Lung (tissue), 12 donors: Measurements from ENCODE around the gene DPY19L3. TPM values are rescaled to one million over a fixed set of nuclear protein-coding genes. Genes with fewer than 3 reads are reported as not detected.

Experiments used
- ATAC-seq: fragments of 200-7000 bp; cut with Tn5 transposase; one replicate; pipeline ENCODE4 v1.9.1; 2020; ENCODE audit warnings: moderate number of reproducible peaks; ENCODE audit not compliant: insufficient read depth, low FRiP score
- DNase-seq, 3 donors: peaks; one replicate each; pipeline ENCODE4 v3.0.0-alpha.2; 2013 to 2017
- H3K27ac ChIP-seq, 2 donors: one replicate each; pipeline ENCODE4 v1.5.1; 2013; ENCODE audit warnings: mild to moderate bottlenecking in 2 of 2, moderate library complexity in 2 of 2, control low read depth in 1 of 2, inconsistent platforms in 1 of 2, low read depth in 1 of 2, low read length in 1 of 2
- H3K27me3 ChIP-seq, 3 donors: one replicate each; pipeline ENCODE4 v1.5.1; 2013; ENCODE audit warnings: low read length in 2 of 3; ENCODE audit not compliant: control insufficient read depth in 3 of 3, insufficient read depth in 3 of 3
- H3K36me3 ChIP-seq, 4 donors: one replicate each; pipeline ENCODE4 v1.5.1; 2013; ENCODE audit warnings: low read length in 4 of 4, mild to moderate bottlenecking in 1 of 4, moderate library complexity in 1 of 4; ENCODE audit not compliant: control insufficient read depth in 4 of 4, insufficient read depth in 4 of 4
- H3K4me1 ChIP-seq, 5 donors: one replicate each; pipeline ENCODE4 v1.5.1; 2013; ENCODE audit warnings: low read length in 5 of 5, mild to moderate bottlenecking in 2 of 5, moderate library complexity in 1 of 5; ENCODE audit not compliant: control insufficient read depth in 5 of 5, insufficient read depth in 5 of 5
- H3K4me3 ChIP-seq: one replicate; pipeline ENCODE4 v1.5.1; 2013; ENCODE audit warnings: mild to moderate bottlenecking, control low read depth, moderate library complexity
- H3K9ac ChIP-seq, 2 donors: one replicate each; pipeline ENCODE4 v1.5.1; 2013; ENCODE audit warnings: low read length in 2 of 2, control low read depth in 1 of 2; ENCODE audit not compliant: insufficient read depth in 1 of 2
- H3K9me3 ChIP-seq, 4 donors: one replicate each; pipeline ENCODE4 v1.5.1; 2013; ENCODE audit warnings: low read length in 3 of 4, mild to moderate bottlenecking in 1 of 4, moderate library complexity in 1 of 4; ENCODE audit not compliant: control insufficient read depth in 4 of 4, insufficient read depth in 3 of 4
- WGBS, 2 donors: extraction: QIAGEN DNeasy Blood & Tissue Kit; methylation state at CpG; one replicate each; pipeline ENCODE4 v1.1.7; 2013; 5-methylcytosine and 5-hydroxymethylcytosine counted together
- polyA plus RNA-seq, 2 donors: library from polyadenylated mRNA; stranded (reverse); fragments of 200-250 nt; gene quantifications; one replicate each; pipeline ENCODE4 v1.2.1, GENCODE V29; 2013
- total RNA-seq, 2 donors: library from RNA; depleted of rRNA in 1 of 2; stranded (reverse); fragments of >200 nt in 1 of 2; gene quantifications; one replicate each; pipeline ENCODE4 v1.2.1, GENCODE V29; 2014 to 2021
- TF ChIP-seq, protein P1 (sequence below): IDR thresholded peaks from 2 replicates; pipeline ENCODE4 v1.5.1; 2012; ENCODE audit warnings: mild to moderate bottlenecking; ENCODE audit errors: control extremely low read depth, extremely low read depth
- donor health status: control.
- donor health status: control.
- donor health status: Bipolar disorder and iron deficiency.
- donor health status: healthy.
- donor health status: DM: yes; HTN: yes; CAD: no.

Gene DPY19L3
- total and polyA plus RNA-seq, 4 donors, result 9.1 to 49.3 (median 27.3) TPM

GRCh38 chr19:32436692-32437091, 31.1 kb downstream of the DPY19L3 start:
- no peaks in the 10 kb centered on the region for H3K27me3 ChIP-seq
- H3K36me3 ChIP-seq, result peaks cover 9 to 25% (median 14%) of the 10 kb centered on the region in 4 donors
- ATAC-seq, result no peak
- TF ChIP-seq, protein P1, sequence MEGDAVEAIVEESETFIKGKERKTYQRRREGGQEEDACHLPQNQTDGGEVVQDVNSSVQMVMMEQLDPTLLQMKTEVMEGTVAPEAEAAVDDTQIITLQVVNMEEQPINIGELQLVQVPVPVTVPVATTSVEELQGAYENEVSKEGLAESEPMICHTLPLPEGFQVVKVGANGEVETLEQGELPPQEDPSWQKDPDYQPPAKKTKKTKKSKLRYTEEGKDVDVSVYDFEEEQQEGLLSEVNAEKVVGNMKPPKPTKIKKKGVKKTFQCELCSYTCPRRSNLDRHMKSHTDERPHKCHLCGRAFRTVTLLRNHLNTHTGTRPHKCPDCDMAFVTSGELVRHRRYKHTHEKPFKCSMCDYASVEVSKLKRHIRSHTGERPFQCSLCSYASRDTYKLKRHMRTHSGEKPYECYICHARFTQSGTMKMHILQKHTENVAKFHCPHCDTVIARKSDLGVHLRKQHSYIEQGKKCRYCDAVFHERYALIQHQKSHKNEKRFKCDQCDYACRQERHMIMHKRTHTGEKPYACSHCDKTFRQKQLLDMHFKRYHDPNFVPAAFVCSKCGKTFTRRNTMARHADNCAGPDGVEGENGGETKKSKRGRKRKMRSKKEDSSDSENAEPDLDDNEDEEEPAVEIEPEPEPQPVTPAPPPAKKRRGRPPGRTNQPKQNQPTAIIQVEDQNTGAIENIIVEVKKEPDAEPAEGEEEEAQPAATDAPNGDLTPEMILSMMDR, result no peak
- no peaks in the 10 kb centered on the region for H3K9me3 ChIP-seq
- WGBS, 2 donors, result 85 to 93% methylated on average over 6 of the region's 6 CpGs
- no peaks in the 10 kb centered on the region for H3K4me1 ChIP-seq
- no peak overlapping the region for H3K27ac ChIP-seq
- no peak for DNase-seq
- no peak overlapping the region for H3K4me3 ChIP-seq
- H3K9ac ChIP-seq, result no peak overlapping the region

DNA sequence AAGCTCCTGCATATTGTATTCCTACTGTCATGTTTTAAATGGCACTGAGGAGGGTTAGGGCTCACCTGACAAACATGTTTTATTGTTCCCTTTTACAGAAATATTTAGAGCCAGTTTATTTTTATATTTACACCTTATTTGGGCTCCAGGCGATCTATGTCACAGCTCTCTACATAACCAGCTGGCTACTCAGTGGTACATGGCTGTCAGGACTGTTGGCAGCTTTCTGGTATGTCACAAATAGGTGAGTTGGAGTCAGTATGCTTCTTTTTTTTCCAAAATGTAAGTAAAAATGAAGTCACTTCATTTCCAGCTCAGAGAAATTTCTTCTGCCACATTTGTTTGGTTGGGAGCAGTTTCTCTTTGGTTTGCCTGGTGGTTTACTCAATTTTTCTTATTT, 31.5 kb downstream of the DPY19L3 start:
- ATAC-seq (no peak), DNase-seq (no peak)
- peaks cover 9 to 25% (median 14%) of the 10 kb centered on the region in 4 donors for H3K36me3 ChIP-seq
- H3K9me3 ChIP-seq, result no peaks in the 10 kb centered on the region
- TF ChIP-seq, protein P1, result no peak
- no peak overlapping the region for H3K27ac ChIP-seq
- H3K4me1 ChIP-seq, result no peaks in the 10 kb centered on the region
- H3K9ac ChIP-seq, result no peak overlapping the region
- no peaks in the 10 kb centered on the region for H3K27me3 ChIP-seq
- WGBS, 2 donors, result 97% methylated on average over 1 of the region's 1 CpG
- H3K4me3 ChIP-seq, result no peak overlapping the region

- no peak overlapping the region for H3K27ac ChIP-seq
- H3K9ac ChIP-seq, result no peak overlapping the region
- H3K9me3 ChIP-seq, result no peaks in the 10 kb centered on the region
Observed at GRCh38 chr19:32438751-32439150, 33.2 kb downstream of the DPY19L3 start.

More at GRCh38 chr19:32438751-32439150, 33.2 kb downstream of the DPY19L3 start:
- WGBS, 2 donors, result 93 to 95% methylated on average over 2 of the region's 2 CpGs
- no peaks in the 10 kb centered on the region for H3K27me3 ChIP-seq
- no peak for ATAC-seq
- no peak overlapping the region for H3K4me3 ChIP-seq
- peaks cover 12 to 34% (median 19%) of the 10 kb centered on the region in 4 donors for H3K36me3 ChIP-seq
- no peaks in the 10 kb centered on the region for H3K4me1 ChIP-seq
- DNase-seq, result no peak
- TF ChIP-seq, protein P1, result no peak
